Fibroblast of lung (primary cell): ENCODE measurements around the gene GPC6. TPM values are rescaled to one million over a fixed set of nuclear protein-coding genes. Genes with fewer than 3 reads are reported as not detected.

ENCODE experiments used
- DNase-seq, 2 donors: peaks; one replicate each; pipeline versions ENCODE4 v3.0.0 to v3.0.0-alpha.2; 2010; ENCODE audit warnings: low read depth in 2 of 2
- H2AFZ ChIP-seq: 2 replicates; pipeline ENCODE4 v1.5.1; 2012; ENCODE audit warnings: low read length, control low read depth, inconsistent platforms
- H3K27ac ChIP-seq: 2 replicates; pipeline ENCODE4 v1.5.1; 2011; ENCODE audit warnings: low read length, control low read depth; ENCODE audit not compliant: insufficient read depth
- H3K27me3 ChIP-seq: 2 replicates; pipeline ENCODE4 v1.5.1; 2011; ENCODE audit warnings: mild to moderate bottlenecking, low read length; ENCODE audit not compliant: control insufficient read depth, insufficient read depth
- H3K36me3 ChIP-seq: 2 replicates; pipeline ENCODE4 v1.5.1; 2011; ENCODE audit warnings: low read length; ENCODE audit not compliant: control insufficient read depth, insufficient read depth
- H3K4me1 ChIP-seq: 2 replicates; pipeline ENCODE4 v1.5.1; 2011; ENCODE audit warnings: low read length; ENCODE audit not compliant: control insufficient read depth, insufficient read depth; ENCODE audit errors: extremely low read depth
- H3K4me2 ChIP-seq: 2 replicates; pipeline ENCODE4 v1.5.1; 2011; ENCODE audit warnings: low read length, control low read depth; ENCODE audit not compliant: insufficient read depth; ENCODE audit errors: extremely low read depth
- H3K4me3 ChIP-seq, 4 experiments: fragments of 200-600 bp in 1 of 4; sonication (generic) in 1 of 4; replicated peaks in 1 of 4; 2 replicates each; pipeline ENCODE4 v1.5.1; 2011 to 2016; ENCODE audit warnings: low read length in 4 of 4, low read depth in 3 of 4, mild to moderate bottlenecking in 3 of 4, control low read depth in 2 of 4, inconsistent platforms in 1 of 4, mixed read lengths in 1 of 4; ENCODE audit not compliant: insufficient read depth in 1 of 4; ENCODE audit errors: control extremely low read depth in 1 of 4
- H3K79me2 ChIP-seq: 2 replicates; pipeline ENCODE4 v1.5.1; 2012; ENCODE audit warnings: mild to moderate bottlenecking, low read length, inconsistent platforms; ENCODE audit not compliant: control insufficient read depth, insufficient read depth
- H3K9ac ChIP-seq: 2 replicates; pipeline ENCODE4 v1.5.1; 2011; ENCODE audit warnings: mild to moderate bottlenecking, low read length, control low read depth; ENCODE audit not compliant: insufficient read depth
- H3K9me3 ChIP-seq: 2 replicates; pipeline ENCODE4 v1.5.1; 2012; ENCODE audit warnings: low read depth, low read length; ENCODE audit not compliant: control insufficient read depth, insufficient read depth
- H4K20me1 ChIP-seq: 2 replicates; pipeline ENCODE4 v1.5.1; 2011; ENCODE audit warnings: low read length; ENCODE audit not compliant: control insufficient read depth, insufficient read depth; ENCODE audit errors: extremely low read depth
- EZH2 ChIP-seq: IDR thresholded peaks from 2 replicates; pipeline ENCODE4 v1.5.1; 2012; ENCODE audit warnings: low read length, control low read depth, mild to moderate bottlenecking; ENCODE audit errors: missing control alignments
- polyA plus RNA-seq, 2 donors: library from polyadenylated mRNA; depleted of rRNA in 1 of 2; stranded (reverse) in 1 of 2; unstranded in 1 of 2; fragments of >200 nt; gene quantifications; 2 replicates each; pipeline ENCODE4 v1.2.1, GENCODE V29; 2011 to 2012; ENCODE audit warnings: missing spikeins in 1 of 2
- total RNA-seq: library from RNA; depleted of rRNA; stranded (reverse); fragments of >200 nt; gene quantifications from 2 replicates; pipeline ENCODE4 v1.2.1, GENCODE V29; 2014
- TF ChIP-seq, protein P1 (sequence below), 2 donors: IDR thresholded peaks in 1 of 2; conservative IDR thresholded peaks in 1 of 2; 1 replicate in 1 of 2; 2 replicates in 1 of 2; pipeline ENCODE4 v1.5.1; 2011 to 2012; ENCODE audit warnings: low read length in 2 of 2, control low read depth in 1 of 2, inconsistent platforms in 1 of 2, low read depth in 1 of 2, mild to moderate bottlenecking in 1 of 2

The GPC6 gene
- total and polyA plus RNA-seq, 2 donors (not counting 1 experiment from before 2014, with no cell fraction given), result 11.2 to 33.7 TPM

DNA sequence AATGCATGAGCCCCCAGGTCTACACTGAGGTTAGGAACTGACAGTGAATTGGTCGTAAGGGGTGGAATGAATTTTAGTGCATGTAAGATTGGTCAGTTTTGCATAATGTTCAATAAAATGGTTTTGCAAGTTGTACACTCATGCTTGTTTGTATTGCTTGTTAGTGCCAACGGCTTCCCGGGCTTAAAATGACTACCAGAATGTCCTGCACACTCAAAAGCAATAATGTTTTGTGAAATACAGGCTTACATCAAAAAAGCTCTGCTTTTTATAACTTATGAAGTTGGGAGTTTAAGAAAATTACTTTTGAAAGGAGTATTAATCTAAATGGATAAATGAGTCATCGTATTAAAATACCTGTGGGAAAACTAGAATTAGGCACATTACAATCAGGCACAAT lies 112.9 kb downstream of the GPC6 start:
- Histone ChIP-seq H4K20me1 (no peaks in the 10 kb centered on the region), H3K4me2 (no peak overlapping the region), H3K4me1 (no peaks in the 10 kb centered on the region), H3K79me2 (no peaks in the 10 kb centered on the region), H3K4me3 (no peak overlapping the region), H3K36me3 (no peaks in the 10 kb centered on the region), H3K9ac (no peak overlapping the region), H3K27me3 (no peaks in the 10 kb centered on the region), H3K27ac (no peak overlapping the region), H3K9me3 (no peaks in the 10 kb centered on the region), H2AFZ (no peak overlapping the region)
- no peak for DNase-seq
- no peak for TF ChIP-seq EZH2
- TF ChIP-seq, protein P1, sequence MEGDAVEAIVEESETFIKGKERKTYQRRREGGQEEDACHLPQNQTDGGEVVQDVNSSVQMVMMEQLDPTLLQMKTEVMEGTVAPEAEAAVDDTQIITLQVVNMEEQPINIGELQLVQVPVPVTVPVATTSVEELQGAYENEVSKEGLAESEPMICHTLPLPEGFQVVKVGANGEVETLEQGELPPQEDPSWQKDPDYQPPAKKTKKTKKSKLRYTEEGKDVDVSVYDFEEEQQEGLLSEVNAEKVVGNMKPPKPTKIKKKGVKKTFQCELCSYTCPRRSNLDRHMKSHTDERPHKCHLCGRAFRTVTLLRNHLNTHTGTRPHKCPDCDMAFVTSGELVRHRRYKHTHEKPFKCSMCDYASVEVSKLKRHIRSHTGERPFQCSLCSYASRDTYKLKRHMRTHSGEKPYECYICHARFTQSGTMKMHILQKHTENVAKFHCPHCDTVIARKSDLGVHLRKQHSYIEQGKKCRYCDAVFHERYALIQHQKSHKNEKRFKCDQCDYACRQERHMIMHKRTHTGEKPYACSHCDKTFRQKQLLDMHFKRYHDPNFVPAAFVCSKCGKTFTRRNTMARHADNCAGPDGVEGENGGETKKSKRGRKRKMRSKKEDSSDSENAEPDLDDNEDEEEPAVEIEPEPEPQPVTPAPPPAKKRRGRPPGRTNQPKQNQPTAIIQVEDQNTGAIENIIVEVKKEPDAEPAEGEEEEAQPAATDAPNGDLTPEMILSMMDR (conservative IDR thresholded peaks at IDR 0.05 in 1 of 2, IDR thresholded peaks at IDR 0.05 in 1 of 2; ENCODE audit: low read depth in 1 of 2, low read length in 2 of 2), result no peak

GRCh38 chr13:93341517-93341916 lies 114.9 kb downstream of the GPC6 start:
- Histone ChIP-seq H2AFZ (no peak overlapping the region), H3K4me1 (no peaks in the 10 kb centered on the region), H3K4me3 (no peak overlapping the region), H4K20me1 (no peaks in the 10 kb centered on the region), H3K4me2 (no peak overlapping the region), H3K79me2 (no peaks in the 10 kb centered on the region), H3K9me3 (no peaks in the 10 kb centered on the region), H3K9ac (no peak overlapping the region), H3K27ac (no peak overlapping the region), H3K36me3 (no peaks in the 10 kb centered on the region), H3K27me3 (no peaks in the 10 kb centered on the region)
- no peak for TF ChIP-seq EZH2
- TF ChIP-seq, protein P1 (conservative IDR thresholded peaks at IDR 0.05 in 1 of 2, IDR thresholded peaks at IDR 0.05 in 1 of 2; ENCODE audit: low read depth in 1 of 2, low read length in 2 of 2), result no peak
- no peak for DNase-seq

DNA sequence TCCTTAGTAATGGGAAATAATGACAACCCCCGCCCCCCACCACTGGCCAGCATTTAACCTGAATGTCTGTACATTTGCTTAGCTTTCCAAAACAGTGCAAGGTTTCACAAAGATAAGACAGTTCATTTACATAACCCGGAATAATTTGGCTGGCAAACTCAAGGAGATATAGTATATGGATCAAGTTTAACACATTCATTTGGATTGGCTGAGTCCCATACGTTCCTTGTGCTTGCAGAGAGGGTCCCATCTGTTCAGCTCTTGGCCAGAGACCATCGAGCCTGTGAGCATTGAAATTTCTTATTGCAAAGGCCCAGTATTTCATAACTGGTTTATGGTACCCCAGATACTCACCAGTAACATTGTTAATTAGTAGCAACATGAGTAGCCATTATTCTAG lies 116.5 kb downstream of the GPC6 start:
- Histone ChIP-seq H3K27ac (no peak overlapping the region), H3K4me1 (no peaks in the 10 kb centered on the region), H3K27me3 (no peaks in the 10 kb centered on the region), H2AFZ (no peak overlapping the region), H3K4me2 (no peak overlapping the region), H4K20me1 (no peaks in the 10 kb centered on the region), H3K36me3 (no peaks in the 10 kb centered on the region), H3K79me2 (no peaks in the 10 kb centered on the region), H3K4me3 (no peak overlapping the region), H3K9ac (no peak overlapping the region), H3K9me3 (no peaks in the 10 kb centered on the region)
- no peak for DNase-seq
- no peak for TF ChIP-seq EZH2
- TF ChIP-seq, protein P1 (conservative IDR thresholded peaks at IDR 0.05 in 1 of 2, IDR thresholded peaks at IDR 0.05 in 1 of 2; ENCODE audit: low read depth in 1 of 2, low read length in 2 of 2), result no peak
